OCI-LY7 (cell line): ENCODE measurements around the gene ZSCAN30.

ENCODE experiments used
- EZH2phosphoT487 ChIP-seq: fragments of 200-600 bp; sonication (generic); IDR thresholded peaks from 2 replicates; pipeline ENCODE4 v1.6.1; 2018; ENCODE audit warnings: low read depth, borderline replicate concordance, mild to moderate bottlenecking, mixed run types, antibody characterized with exemption, low read length, moderate library complexity, mixed read lengths
- TF ChIP-seq, protein P1 (sequence below): fragments of 200-600 bp; sonication (generic); conservative IDR thresholded peaks from 2 replicates; pipeline ENCODE4 v1.5.1; 2014; ENCODE audit warnings: mild to moderate bottlenecking, antibody characterized with exemption, low read length, moderate library complexity, mixed read lengths

- TF ChIP-seq, protein P1, sequence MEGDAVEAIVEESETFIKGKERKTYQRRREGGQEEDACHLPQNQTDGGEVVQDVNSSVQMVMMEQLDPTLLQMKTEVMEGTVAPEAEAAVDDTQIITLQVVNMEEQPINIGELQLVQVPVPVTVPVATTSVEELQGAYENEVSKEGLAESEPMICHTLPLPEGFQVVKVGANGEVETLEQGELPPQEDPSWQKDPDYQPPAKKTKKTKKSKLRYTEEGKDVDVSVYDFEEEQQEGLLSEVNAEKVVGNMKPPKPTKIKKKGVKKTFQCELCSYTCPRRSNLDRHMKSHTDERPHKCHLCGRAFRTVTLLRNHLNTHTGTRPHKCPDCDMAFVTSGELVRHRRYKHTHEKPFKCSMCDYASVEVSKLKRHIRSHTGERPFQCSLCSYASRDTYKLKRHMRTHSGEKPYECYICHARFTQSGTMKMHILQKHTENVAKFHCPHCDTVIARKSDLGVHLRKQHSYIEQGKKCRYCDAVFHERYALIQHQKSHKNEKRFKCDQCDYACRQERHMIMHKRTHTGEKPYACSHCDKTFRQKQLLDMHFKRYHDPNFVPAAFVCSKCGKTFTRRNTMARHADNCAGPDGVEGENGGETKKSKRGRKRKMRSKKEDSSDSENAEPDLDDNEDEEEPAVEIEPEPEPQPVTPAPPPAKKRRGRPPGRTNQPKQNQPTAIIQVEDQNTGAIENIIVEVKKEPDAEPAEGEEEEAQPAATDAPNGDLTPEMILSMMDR: no peak
- TF ChIP-seq EZH2phosphoT487: no peak
Measured at GRCh38 chr18:35267161-35267651, 22.8 kb downstream of the ZSCAN30 start.
